Measurements from ENCODE around the gene C14orf39.

C14orf39 gene

GRCh38 chr14:60485598-60486251 is at the start of gene C14orf39:
C14orf39 (minus strand) TSS chr14:60486063; CDS start chr14:60485078, 985 bp downstream.
- no peak for DNase-seq

DNA sequence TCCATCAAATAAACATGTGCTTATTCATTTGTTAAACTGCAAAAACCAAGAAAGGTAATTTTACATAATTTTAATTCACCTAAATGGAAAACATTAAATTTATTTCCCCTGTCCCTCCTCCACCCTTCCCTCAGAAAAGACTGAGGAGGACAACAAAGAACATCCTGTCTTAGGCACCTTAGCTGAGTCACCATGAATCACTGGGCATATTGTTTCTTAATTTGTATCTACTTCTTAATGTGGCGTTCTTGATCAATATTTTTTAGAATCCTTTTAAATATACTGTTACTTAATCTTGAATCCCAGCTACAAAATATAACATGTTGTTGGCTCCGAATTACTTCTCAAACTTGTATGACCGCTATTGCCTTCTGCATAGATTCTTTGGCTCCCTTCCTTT is 46.6 kb upstream of the C14orf39 start:
- DNase-seq, result no peak

DNA sequence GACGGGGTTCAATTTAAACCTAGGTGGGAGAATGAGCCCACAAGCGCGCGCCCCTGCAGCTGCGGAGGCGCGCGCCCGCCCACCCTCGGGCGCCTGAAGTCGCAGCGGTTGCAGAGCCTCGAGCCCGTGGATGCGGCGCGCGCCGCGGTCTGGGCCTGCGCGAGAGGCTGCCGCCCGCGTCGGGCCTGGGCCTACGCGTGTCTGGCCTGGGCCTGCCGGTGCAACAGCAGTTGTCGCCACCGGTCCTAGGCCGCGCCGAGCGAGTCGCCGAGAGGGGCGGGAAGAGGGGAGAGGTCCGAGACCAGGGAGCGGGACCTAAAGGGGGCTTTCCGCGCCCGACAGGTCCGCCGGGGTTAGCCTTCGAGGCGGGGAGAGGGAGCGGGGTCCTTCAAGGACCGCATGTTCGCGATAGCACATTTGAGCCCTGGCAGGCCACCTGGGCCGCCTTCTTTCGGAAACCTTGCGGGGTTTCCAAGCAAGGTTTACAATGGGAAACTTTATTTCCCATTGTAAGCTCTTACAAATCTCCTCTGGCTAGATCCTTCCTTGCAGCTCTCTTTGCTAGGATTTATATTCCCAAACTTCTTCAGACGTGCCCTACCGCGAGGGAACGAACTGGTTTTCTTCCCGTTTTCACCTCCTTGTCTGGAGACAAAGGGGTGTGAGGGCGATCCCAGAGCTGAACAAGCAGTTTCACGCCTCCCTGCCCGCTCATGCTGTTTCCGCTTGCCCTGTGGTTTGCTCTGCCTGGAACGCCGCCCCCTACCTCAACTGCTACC is 29.8 kb upstream of the C14orf39 start:
- DNase-seq, result peak in 1 of 3 donors; percentile 4

DNA sequence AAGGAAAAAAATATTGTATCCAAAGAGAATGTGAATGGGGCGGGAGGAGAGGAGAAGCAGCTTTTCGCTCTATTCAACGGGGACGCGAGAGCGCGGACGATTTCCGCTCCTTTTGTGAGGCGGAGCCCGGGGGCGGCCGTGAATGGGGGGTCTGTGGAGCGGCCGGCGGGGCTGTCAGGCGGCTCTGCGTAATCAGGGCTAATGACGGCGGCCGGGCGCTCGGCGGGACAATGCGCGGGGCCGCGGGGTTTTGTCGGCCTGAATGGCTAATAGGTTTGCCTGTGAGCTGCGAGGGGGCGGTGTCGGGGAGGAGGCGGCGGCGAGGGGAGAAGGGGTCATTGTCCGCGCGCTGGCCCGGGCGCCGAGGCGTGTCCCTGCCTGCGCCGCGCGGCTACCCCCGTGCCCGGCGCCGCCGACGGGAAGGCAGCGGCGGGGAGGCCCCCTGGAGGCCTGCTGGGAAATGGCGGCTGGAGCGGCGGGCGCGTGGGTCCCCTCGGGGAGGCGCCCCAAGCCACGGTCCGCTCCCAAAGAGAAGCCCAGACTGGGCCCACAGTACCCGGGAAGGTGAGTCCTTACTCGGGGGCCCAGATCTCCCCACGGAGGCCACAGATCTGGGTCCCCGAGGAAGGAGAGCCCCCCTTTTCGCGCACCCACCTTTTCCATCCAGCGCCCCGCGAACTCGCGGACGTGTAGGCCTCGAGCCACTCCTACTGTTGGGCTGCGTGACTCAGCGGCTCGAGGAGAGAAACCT is 29.1 kb upstream of the C14orf39 start:
- DNase-seq, result peak; percentile 29 to 70 (median 44)

GRCh38 chr14:60514378-60514740 is 28.5 kb upstream of the C14orf39 start:
- no peak for DNase-seq

DNA sequence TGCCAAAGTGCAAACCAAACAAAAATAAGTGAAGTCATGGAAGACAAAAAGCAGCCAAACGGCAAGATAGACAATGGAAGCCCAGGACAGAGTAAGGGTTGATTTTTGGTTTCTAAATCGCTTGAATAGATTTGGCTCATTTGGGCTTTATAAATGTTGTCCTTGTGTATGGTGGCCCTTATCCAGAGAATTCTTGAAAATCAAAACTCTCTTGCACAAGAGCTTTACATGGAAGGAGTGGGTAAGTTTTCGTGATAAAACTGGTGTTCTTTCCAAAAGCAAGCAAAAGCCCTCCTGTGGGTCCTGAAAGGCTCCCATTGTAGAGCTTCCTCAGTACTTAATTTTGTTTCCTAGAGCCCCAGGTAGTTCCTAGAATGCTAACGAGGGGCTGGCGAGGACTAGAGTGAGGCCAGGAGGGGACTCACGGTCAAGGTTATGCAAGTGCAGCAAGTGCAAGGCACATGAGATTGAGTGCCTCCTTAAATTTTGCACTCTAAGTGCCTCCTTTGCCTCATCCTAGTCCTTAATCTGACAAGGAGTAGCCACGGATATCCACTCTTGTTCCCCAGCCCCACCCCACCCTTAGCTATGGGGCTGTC is 27.2 kb upstream of the C14orf39 start:
- no peak for DNase-seq

- DNase-seq, result no peak
Measured at GRCh38 chr14:60512126-60512525, 26.3 kb upstream of the C14orf39 start.

- DNase-seq, result no peak
Measured at GRCh38 chr14:60510951-60511599, 25.2 kb upstream of the C14orf39 start.

DNA sequence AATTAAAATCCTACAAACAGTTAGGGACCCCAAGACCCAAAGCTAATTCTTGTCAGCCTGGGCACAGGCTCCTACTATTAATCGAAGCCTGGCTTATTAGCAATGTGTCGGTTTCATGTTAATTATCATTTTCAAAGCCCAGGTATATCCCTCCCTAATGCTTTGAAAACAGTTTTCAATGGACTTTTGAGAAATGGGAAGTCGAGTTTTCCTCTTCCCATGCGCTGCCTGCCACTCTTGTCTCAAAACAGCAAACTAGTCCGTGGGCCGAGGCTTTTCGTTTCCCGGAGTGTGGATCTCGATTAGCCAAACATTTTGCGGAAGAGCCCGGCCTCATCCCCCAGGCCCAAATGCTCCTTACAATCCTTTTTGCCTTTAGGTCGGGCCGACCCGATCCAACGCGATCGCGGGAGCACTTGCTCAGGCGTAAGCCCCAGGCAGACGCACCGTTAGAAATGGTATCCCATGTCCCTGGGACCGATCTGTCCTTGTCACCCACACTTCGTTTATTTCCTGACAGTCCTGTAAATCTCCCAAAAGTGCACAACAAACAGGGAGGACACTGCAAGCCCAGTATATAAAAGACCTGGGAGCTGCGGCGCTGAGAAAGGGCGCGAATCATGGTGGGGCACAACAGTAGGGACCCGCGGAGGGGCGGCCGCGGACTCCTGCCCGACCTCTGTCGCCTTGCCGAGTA is 24.5 kb upstream of the C14orf39 start:
- no peak for DNase-seq

- peak in 1 of 3 donors; percentile 16 for DNase-seq
Measured at GRCh38 chr14:60509438-60510253, 23.8 kb upstream of the C14orf39 start.

GRCh38 chr14:60508707-60509437 is 23.0 kb upstream of the C14orf39 start, which contains the start of gene SIX6:
SIX6 (plus strand) TSS chr14:60509146; CDS start chr14:60509399, 253 bp downstream.
- peak in 1 of 3 donors; percentile 17 for DNase-seq

GRCh38 chr14:60508363-60508706 is 22.5 kb upstream of the C14orf39 start:
- no peak for DNase-seq

GRCh38 chr14:60506985-60507829 is 21.3 kb upstream of the C14orf39 start:
- no peak for DNase-seq

DNA sequence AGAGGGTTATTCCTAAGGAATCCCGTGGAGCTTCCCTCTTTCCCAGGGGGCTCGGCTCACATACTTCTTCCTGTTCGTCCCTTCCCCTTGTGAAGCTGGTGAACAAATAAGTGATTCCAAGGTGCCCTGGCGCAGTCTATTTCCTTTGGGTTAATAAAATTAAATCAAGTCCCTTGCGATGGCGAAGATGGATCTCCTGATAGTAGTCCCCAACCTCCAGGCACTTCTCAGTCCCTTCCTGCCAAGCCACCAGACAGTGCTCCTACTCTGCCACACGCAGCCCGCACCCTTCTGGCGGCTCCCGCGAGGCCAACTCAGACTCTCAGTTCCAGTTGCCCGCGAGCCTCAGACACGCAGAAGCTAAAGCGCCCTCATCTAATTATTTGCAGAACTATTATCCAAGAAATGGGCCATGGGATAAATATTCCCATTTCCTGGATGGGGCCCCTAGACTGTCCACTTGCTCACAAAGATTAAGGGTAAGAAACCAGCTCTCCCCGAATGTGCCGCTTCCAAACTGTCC is 20.7 kb upstream of the C14orf39 start:
- no peak for DNase-seq

- no peak for DNase-seq
Measured at GRCh38 chr14:60506010-60506409, 20.1 kb upstream of the C14orf39 start.

GRCh38 chr14:60505448-60505847 is 19.6 kb upstream of the C14orf39 start:
- no peak for DNase-seq

DNA sequence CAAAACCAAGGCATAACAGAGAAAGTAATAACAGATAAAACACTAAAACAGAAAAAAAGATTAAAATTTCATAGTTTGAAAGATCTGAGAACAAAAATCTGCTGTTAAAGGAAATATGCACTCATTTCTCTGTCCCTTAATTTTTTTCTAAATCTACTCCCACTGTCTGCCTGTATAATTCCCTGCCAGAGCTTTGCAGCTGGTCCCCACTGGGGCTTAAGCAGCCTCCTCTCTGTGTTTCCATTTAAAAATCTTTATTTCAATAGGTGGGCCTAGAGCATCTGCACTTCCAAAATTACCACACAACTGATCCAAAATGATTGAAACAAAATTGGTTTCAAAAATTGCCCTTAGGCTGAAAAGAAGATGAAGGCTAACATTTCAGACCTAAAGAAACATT is 16.7 kb upstream of the C14orf39 start:
- DNase-seq, result no peak

GRCh38 chr14:60495946-60496345 is 10.1 kb upstream of the C14orf39 start:
- DNase-seq, result no peak

DNA sequence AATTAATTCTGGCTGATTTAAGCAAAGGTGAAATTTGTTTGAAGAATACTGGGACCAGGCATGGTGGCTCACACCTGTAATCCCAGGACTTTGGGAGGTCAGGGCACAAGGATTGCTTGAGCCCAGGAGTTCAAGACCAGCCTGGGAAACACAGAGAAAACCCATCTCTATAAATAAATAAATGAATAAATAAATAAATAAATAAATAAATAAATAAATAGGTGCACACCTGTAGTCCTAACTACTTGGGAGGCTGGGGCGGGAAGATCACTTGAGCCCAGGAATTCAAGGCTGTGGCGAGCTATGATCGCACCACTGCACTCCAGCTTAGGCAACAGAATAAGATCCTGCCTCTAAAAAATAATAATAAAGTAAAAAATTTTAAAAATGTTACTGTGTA is 4.4 kb upstream of the C14orf39 start:
- DNase-seq, result no peak
